HG03095 (cell line): ENCODE data around the gene ERI2.
"Not testable (repeated sequence)": the region's sequence is repeated elsewhere in the genome, so short reads cannot be mapped to it uniquely, and the experiment has no call there.

Source experiments
- ATAC-seq: cut with Tn5 transposase; IDR thresholded peaks from one replicate; pipeline ENCODE4 v1.9.1; 2021; ENCODE audit warnings: moderate library complexity; ENCODE audit not compliant: unreplicated experiment

The ERI2 gene

GRCh38 chr16:20767577-20767976, 38.7 kb downstream of the ERI2 start:
- no peak for ATAC-seq

GRCh38 chr16:20766294-20766693, 40.0 kb downstream of the ERI2 start:
- no peak for ATAC-seq

- ATAC-seq, result no peak
Measured at GRCh38 chr16:20765732-20766131, 40.5 kb downstream of the ERI2 start.

- not testable (repeated sequence) for ATAC-seq
Measured at GRCh38 chr16:20764448-20764847, 41.8 kb downstream of the ERI2 start.

GRCh38 chr16:20763461-20764232, 42.6 kb downstream of the ERI2 start, which contains the start of gene ACSM3:
Gene ACSM3, plus strand, starts transcription at chr16:20764014. Its CDS starts 6,021 bp downstream, at chr16:20770035.
- peak; percentile 97 for ATAC-seq

GRCh38 chr16:20762404-20763123, 43.7 kb downstream of the ERI2 start:
- ATAC-seq, result no peak

GRCh38 chr16:20761175-20761574, 45.1 kb downstream of the ERI2 start:
- ATAC-seq, result no peak

- ATAC-seq, result no peak
Measured at GRCh38 chr16:20760346-20760745, 45.9 kb downstream of the ERI2 start.

GRCh38 chr16:20755799-20756198, 50.5 kb downstream of the ERI2 start:
- ATAC-seq, result not testable (repeated sequence)

GRCh38 chr16:20755238-20755637, 51.0 kb downstream of the ERI2 start:
- ATAC-seq, result no peak

- ATAC-seq, result no peak
Measured at GRCh38 chr16:20753727-20754126, 52.5 kb downstream of the ERI2 start.

GRCh38 chr16:20750558-20750957, 55.7 kb downstream of the ERI2 start:
- no peak for ATAC-seq

GRCh38 chr16:20749474-20749873, 56.8 kb downstream of the ERI2 start:
- ATAC-seq, result no peak

- no peak for ATAC-seq
Measured at GRCh38 chr16:20747030-20747816, 59.0 kb downstream of the ERI2 start.

- ATAC-seq, result no peak
Measured at GRCh38 chr16:20746461-20746860, 59.8 kb downstream of the ERI2 start.
